ENCODE data around the gene DLGAP1.

GRCh38 chr18:3852321-3852720 lies 602.8 kb downstream of the DLGAP1 start:
- TF ChIP-seq PBX3 (IDR thresholded peaks at IDR 0.05) (no peak), CTCF (IDR thresholded peaks at IDR 0.05) (no peak), TEAD4 (IDR thresholded peaks at IDR 0.05; ENCODE audit: borderline replicate concordance, insufficient read depth) (no peak), RCOR1 (IDR thresholded peaks at IDR 0.05; ENCODE audit: low read length) (no peak), EP300 (IDR thresholded peaks at IDR 0.05; ENCODE audit: borderline replicate concordance in 1 of 2, low read depth in 1 of 2, low read length in 1 of 2) (no peak), CHD2 (IDR thresholded peaks at IDR 0.05; ENCODE audit: low read length, partially characterized antibody) (no peak), ELF1 (IDR thresholded peaks at IDR 0.05) (no peak), RXRA (IDR thresholded peaks at IDR 0.05; ENCODE audit: borderline replicate concordance, low read depth) (no peak)
